H9 (cell line): ENCODE measurements around the gene OXCT2. TPM values are rescaled to one million over a fixed set of nuclear protein-coding genes. Genes with fewer than 3 reads are reported as not detected.
"Not testable (repeated sequence)": the region's sequence is repeated elsewhere in the genome, so short reads cannot be mapped to it uniquely, and the experiment has no call there.

Experiments
- DNase-seq: peaks from one replicate; pipeline ENCODE4 v3.0.0-alpha.2; 2017
- H2AFZ ChIP-seq: one replicate; pipeline ENCODE4 v1.6.1; 2013; ENCODE audit warnings: mild to moderate bottlenecking, low read length, control low read depth, moderate library complexity
- H2AK5ac ChIP-seq: 2 replicates; pipeline ENCODE4 v1.6.1; 2013; ENCODE audit warnings: low read length, control low read depth, mixed read lengths; ENCODE audit not compliant: insufficient read length
- H2BK120ac ChIP-seq: one replicate; pipeline ENCODE4 v1.6.1; 2013; ENCODE audit warnings: low read depth, mild to moderate bottlenecking, low read length, control low read depth, inconsistent platforms; ENCODE audit not compliant: poor library complexity, severe bottlenecking
- H2BK12ac ChIP-seq: 2 replicates; pipeline ENCODE4 v1.6.1; 2013; ENCODE audit warnings: low read length, control low read depth, mixed read lengths, low read depth; ENCODE audit not compliant: insufficient read length
- H2BK15ac ChIP-seq: 2 replicates; pipeline ENCODE4 v1.6.1; 2013; ENCODE audit warnings: low read depth, low read length, control low read depth
- H2BK20ac ChIP-seq: one replicate; pipeline ENCODE4 v1.6.1; 2013; ENCODE audit warnings: low read depth, mild to moderate bottlenecking, low read length, control low read depth, inconsistent platforms; ENCODE audit not compliant: poor library complexity, severe bottlenecking
- H2BK5ac ChIP-seq: 2 replicates; pipeline ENCODE4 v1.6.1; 2013; ENCODE audit warnings: low read length, control low read depth, mixed read lengths; ENCODE audit not compliant: insufficient read length
- H3K14ac ChIP-seq: 2 replicates; pipeline ENCODE4 v1.6.1; 2013; ENCODE audit warnings: low read length, control low read depth; ENCODE audit not compliant: insufficient read depth
- H3K18ac ChIP-seq: 2 replicates; pipeline ENCODE4 v1.6.1; 2013; ENCODE audit warnings: low read depth, mild to moderate bottlenecking, mixed read lengths, low read length, control low read depth; ENCODE audit not compliant: insufficient read length
- H3K23ac ChIP-seq: 2 replicates; pipeline ENCODE4 v1.6.1; 2013; ENCODE audit warnings: low read length, control low read depth, mixed read lengths, low read depth; ENCODE audit not compliant: insufficient read length
- H3K23me2 ChIP-seq: 2 replicates; pipeline ENCODE4 v1.6.1; 2013; ENCODE audit warnings: low read depth, mild to moderate bottlenecking, mixed read lengths, low read length, control low read depth; ENCODE audit not compliant: insufficient read length, poor library complexity, severe bottlenecking
- H3K27ac ChIP-seq: 2 replicates; pipeline ENCODE4 v1.5.1; 2013; ENCODE audit warnings: low read length, control low read depth, mixed read lengths, low read depth; ENCODE audit not compliant: insufficient read length
- H3K27me3 ChIP-seq: 2 replicates; pipeline ENCODE4 v1.6.1; 2013; ENCODE audit warnings: low read length, control low read depth, inconsistent platforms; ENCODE audit not compliant: insufficient read depth
- H3K4ac ChIP-seq: 2 replicates; pipeline ENCODE4 v1.6.1; 2013; ENCODE audit warnings: low read depth, mild to moderate bottlenecking, control low read depth, inconsistent platforms, low read length, moderate library complexity
- H3K4me1 ChIP-seq: 2 replicates; pipeline ENCODE4 v1.6.1; 2013; ENCODE audit warnings: low read length, control low read depth, inconsistent platforms; ENCODE audit not compliant: insufficient read depth
- H3K4me2 ChIP-seq: 2 replicates; pipeline ENCODE4 v1.6.1; 2013; ENCODE audit warnings: low read length, control low read depth, mixed read lengths; ENCODE audit not compliant: insufficient read length, insufficient read depth
- H3K56ac ChIP-seq: 2 replicates; pipeline ENCODE4 v1.6.1; 2013; ENCODE audit warnings: low read depth, mild to moderate bottlenecking, mixed read lengths, low read length, control low read depth; ENCODE audit not compliant: insufficient read length
- H3K79me1 ChIP-seq: 2 replicates; pipeline ENCODE4 v1.6.1; 2013; ENCODE audit warnings: low read depth, mild to moderate bottlenecking, moderate library complexity, low read length, control low read depth, inconsistent platforms; ENCODE audit not compliant: insufficient read depth, poor library complexity, severe bottlenecking
- H3K79me2 ChIP-seq: 2 replicates; pipeline ENCODE4 v1.6.1; 2013; ENCODE audit warnings: low read length, control low read depth, inconsistent platforms; ENCODE audit not compliant: insufficient read depth
- H3K9ac ChIP-seq: 2 replicates; pipeline ENCODE4 v1.6.1; 2013; ENCODE audit warnings: low read length, control low read depth, mixed read lengths; ENCODE audit not compliant: insufficient read length; ENCODE audit errors: extremely low read depth
- H3K9me3 ChIP-seq: one replicate; pipeline ENCODE4 v1.6.1; 2013; ENCODE audit warnings: low read depth, low read length, inconsistent platforms; ENCODE audit not compliant: control insufficient read depth
- H3T11ph ChIP-seq: one replicate; pipeline ENCODE4 v1.6.1; 2013; ENCODE audit warnings: mild to moderate bottlenecking, low read length, control low read depth, inconsistent platforms
- H4K20me1 ChIP-seq: one replicate; pipeline ENCODE4 v1.6.1; 2013; ENCODE audit not compliant: control insufficient read depth, insufficient read length, insufficient read depth
- H4K5ac ChIP-seq: 2 replicates; pipeline ENCODE4 v1.6.1; 2013; ENCODE audit warnings: low read depth, mild to moderate bottlenecking, mixed read lengths, low read length, control low read depth; ENCODE audit not compliant: insufficient read length
- H4K8ac ChIP-seq: replicated peaks from 2 replicates; pipeline ENCODE4 v1.6.1; 2013; ENCODE audit warnings: low read length, control low read depth, mixed read lengths, low read depth; ENCODE audit not compliant: insufficient read length
- H4K91ac ChIP-seq: 2 replicates; pipeline ENCODE4 v1.6.1; 2013; ENCODE audit warnings: low read depth, mild to moderate bottlenecking, moderate library complexity, mixed read lengths, low read length, control low read depth; ENCODE audit not compliant: insufficient read length
- H3K27ac Mint-ChIP-seq, 3 experiments: 2 replicates in 2 of 3; 3 replicates in 1 of 3; pipeline ENCODE4 v1.8.0; 2020 to 2021; ENCODE audit warnings: mixed read lengths in 3 of 3, mild to moderate bottlenecking in 1 of 3, moderate library complexity in 1 of 3
- H3K27me3 Mint-ChIP-seq: 2 replicates; pipeline ENCODE4 v1.8.0; 2021; ENCODE audit warnings: low read depth, mild to moderate bottlenecking, moderate library complexity, mixed read lengths
- H3K36me3 Mint-ChIP-seq, 3 experiments: 2 replicates in 2 of 3; 3 replicates in 1 of 3; pipeline ENCODE4 v1.8.0; 2020 to 2021; ENCODE audit warnings: low read depth in 3 of 3, mixed read lengths in 3 of 3; ENCODE audit not compliant: insufficient read depth in 1 of 3
- H3K4me1 Mint-ChIP-seq, 2 experiments: 2 replicates each; pipeline ENCODE4 v1.8.0; 2020; ENCODE audit warnings: mixed read lengths in 2 of 2
- H3K4me3 Mint-ChIP-seq, 2 experiments: 2 replicates in 1 of 2; 3 replicates in 1 of 2; pipeline ENCODE4 v1.8.0; 2020 to 2021; ENCODE audit warnings: mild to moderate bottlenecking in 2 of 2, mixed read lengths in 2 of 2, moderate library complexity in 1 of 2
- H3K9me3 Mint-ChIP-seq, 2 experiments: 2 replicates in 1 of 2; 3 replicates in 1 of 2; pipeline ENCODE4 v1.8.0; 2020; ENCODE audit warnings: mild to moderate bottlenecking in 2 of 2, mixed read lengths in 2 of 2, moderate library complexity in 1 of 2
- CTCF ChIP-seq: fragments of 200-600 bp; sonication (generic); conservative IDR thresholded peaks from 3 replicates; pipeline ENCODE4 v1.8.0; 2021; ENCODE audit warnings: antibody characterized with exemption, mild to moderate bottlenecking
- WGBS: extraction: QIAGEN DNeasy Blood & Tissue Kit; methylation state at CpG from one replicate; pipeline ENCODE4 v1.1.7; 2013; ENCODE audit warnings: missing lambda C conversion rate, low lambda C conversion rate, mixed read lengths; ENCODE audit not compliant: insufficient read length; ENCODE audit errors: extremely low coverage; 5-methylcytosine and 5-hydroxymethylcytosine counted together
- total RNA-seq: library from RNA; stranded (reverse); gene quantifications from 2 replicates; pipeline ENCODE4 v1.2.1, GENCODE V29; 2021

The OXCT2 gene
- total RNA-seq, 1 experiment from 2014 or later: 3.7 TPM

GRCh38 chr1:39817091-39817932, 46.2 kb upstream of the OXCT2 start:
- H3T11ph ChIP-seq, H3K36me3 Mint-ChIP-seq, H4K91ac ChIP-seq, H4K8ac ChIP-seq, H3K27ac ChIP-seq, H3K79me1 ChIP-seq, H3K4ac ChIP-seq, H3K4me1 ChIP-seq, H3K18ac ChIP-seq, H3K27me3 ChIP-seq, H3K23me2 ChIP-seq, H2BK5ac ChIP-seq, H3K79me2 ChIP-seq, H3K9ac ChIP-seq, H3K9me3 ChIP-seq, H3K4me2 ChIP-seq, H3K14ac ChIP-seq, H2BK120ac ChIP-seq, H2BK12ac ChIP-seq, H3K56ac ChIP-seq, H3K4me3 Mint-ChIP-seq, H2AFZ ChIP-seq, H4K20me1 ChIP-seq, H3K4me1 Mint-ChIP-seq, H2BK15ac ChIP-seq, H2BK20ac ChIP-seq, H3K9me3 Mint-ChIP-seq, H4K5ac ChIP-seq, H3K27ac Mint-ChIP-seq, H2AK5ac ChIP-seq, H3K23ac ChIP-seq: not testable (repeated sequence)
- WGBS: no CpG with 5 or more reads among the region's 24 CpGs
- H3K27me3 Mint-ChIP-seq: peaks cover 32% of the 10 kb centered on the region
- peak; percentile 47; the same call in 2 of the 3 replicates for TF ChIP-seq CTCF
- DNase-seq: peak; percentile 58
